HEK293 (cell line): ENCODE measurements around the gene C5orf63.

Experiments used
- IKZF3 ChIP-seq: fragments of 450-650 bp; IDR thresholded peaks from 2 replicates; pipeline ENCODE4 v1.5.0; 2018; ENCODE audit warnings: missing biosample characterization, mild to moderate bottlenecking, missing genetic modification characterization, moderate library complexity
- RBAK ChIP-seq: fragments of 450-650 bp; formaldehyde crosslinking; IDR thresholded peaks from 2 replicates; pipeline ENCODE4 v1.5.1; 2016; ENCODE audit warnings: missing biosample characterization, missing genetic modification characterization
- ZBTB48 ChIP-seq: fragments of 450-650 bp; formaldehyde crosslinking; IDR thresholded peaks from 2 replicates; pipeline ENCODE4 v1.5.1; 2016; ENCODE audit warnings: missing biosample characterization, missing genetic modification characterization
- ZNF335 ChIP-seq: fragments of 450-650 bp; formaldehyde crosslinking; conservative IDR thresholded peaks from 2 replicates; pipeline ENCODE4 v1.5.1; 2016; ENCODE audit warnings: missing biosample characterization, missing genetic modification characterization
- ZNF366 ChIP-seq: fragments of 450-650 bp; formaldehyde crosslinking; conservative IDR thresholded peaks from 2 replicates; pipeline ENCODE4 v1.5.1; 2016; ENCODE audit warnings: missing biosample characterization, missing genetic modification characterization
- ZNF510 ChIP-seq: fragments of 450-650 bp; formaldehyde crosslinking; IDR thresholded peaks from 2 replicates; pipeline ENCODE4 v1.5.1; 2018; ENCODE audit warnings: mild to moderate bottlenecking, missing genetic modification characterization, missing biosample characterization; ENCODE audit not compliant: insufficient replicate concordance
- ZNF558 ChIP-seq: fragments of 450-650 bp; formaldehyde crosslinking; IDR thresholded peaks from 2 replicates; pipeline ENCODE4 v1.5.1; 2016; ENCODE audit warnings: missing biosample characterization, missing genetic modification characterization
- ZNF660 ChIP-seq: fragments of 450-650 bp; IDR thresholded peaks from 2 replicates; pipeline ENCODE4 v1.5.1; 2018; ENCODE audit warnings: missing biosample characterization, mild to moderate bottlenecking, missing genetic modification characterization
- ZNF792 ChIP-seq: fragments of 450-650 bp; formaldehyde crosslinking; IDR thresholded peaks from 2 replicates; pipeline ENCODE4 v1.5.1; 2016; ENCODE audit warnings: missing biosample characterization, missing genetic modification characterization
- TF ChIP-seq, protein P1 (sequence below): fragments of 450-650 bp; formaldehyde crosslinking; IDR thresholded peaks from 2 replicates; pipeline ENCODE4 v1.5.1; 2017; ENCODE audit warnings: missing biosample characterization, missing genetic modification characterization
- TF ChIP-seq, protein P2 (sequence below): fragments of 450-650 bp; formaldehyde crosslinking; IDR thresholded peaks from 2 replicates; pipeline ENCODE4 v1.5.1; 2016; ENCODE audit warnings: missing biosample characterization, missing genetic modification characterization
- TF ChIP-seq, protein P3 (sequence below): fragments of 450-650 bp; formaldehyde crosslinking; IDR thresholded peaks from 2 replicates; pipeline ENCODE4 v1.5.1; 2017; ENCODE audit warnings: missing biosample characterization, missing genetic modification characterization
- TF ChIP-seq, protein P4 (sequence below): fragments of 450-650 bp; formaldehyde crosslinking; conservative IDR thresholded peaks from 2 replicates; pipeline ENCODE4 v1.5.1; 2016; ENCODE audit warnings: low read depth, missing biosample characterization, missing genetic modification characterization
- TF ChIP-seq, protein P5 (sequence below): fragments of 450-650 bp; IDR thresholded peaks from 2 replicates; pipeline ENCODE4 v1.5.1; 2018; ENCODE audit warnings: missing biosample characterization, missing genetic modification characterization
- TF ChIP-seq, protein P6 (sequence below): fragments of 450-650 bp; formaldehyde crosslinking; IDR thresholded peaks from 2 replicates; pipeline ENCODE4 v1.5.1; 2017; ENCODE audit warnings: missing biosample characterization, missing genetic modification characterization
- TF ChIP-seq, protein P7 (sequence below): fragments of 450-650 bp; formaldehyde crosslinking; IDR thresholded peaks from 2 replicates; pipeline ENCODE4 v1.5.1; 2016; ENCODE audit warnings: missing biosample characterization, missing genetic modification characterization, borderline replicate concordance

C5orf63 gene

DNA sequence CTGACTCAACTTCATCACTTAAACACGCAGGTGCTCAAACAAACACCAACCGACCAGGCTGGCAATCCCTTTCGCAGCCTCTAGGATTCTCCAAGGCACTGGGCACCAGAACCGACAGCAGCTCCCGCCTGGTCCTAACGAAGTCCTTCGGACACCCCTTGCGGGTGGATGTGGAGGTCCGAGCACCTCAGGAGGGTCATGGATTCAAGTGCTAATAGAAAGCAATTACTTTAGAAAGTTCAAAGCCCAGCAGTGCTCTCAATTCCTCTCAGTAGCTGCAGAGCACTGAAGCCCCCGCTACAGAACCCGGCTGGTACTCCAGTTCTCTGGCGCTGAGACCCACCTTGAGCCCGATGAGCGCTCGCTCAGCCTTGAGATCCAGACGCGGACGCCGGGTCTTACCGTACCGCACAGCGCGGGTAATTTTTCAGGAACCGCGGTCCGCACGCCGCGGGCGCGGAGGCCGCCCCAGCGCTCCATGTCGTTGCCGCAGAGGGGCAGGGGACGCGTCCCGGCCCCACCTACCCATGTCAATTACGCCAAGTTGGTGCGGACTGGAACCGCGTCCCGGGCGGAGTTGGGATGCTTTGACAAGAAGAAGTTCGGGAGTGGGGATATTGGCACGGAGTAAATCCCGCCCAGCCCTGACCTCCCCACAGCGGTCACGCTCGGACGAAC, 43.6 kb downstream of the C5orf63 start (continued):
- TF ChIP-seq ZBTB48 (tag by site-specific recombination) (no peak), ZNF335 (peak; percentile 80), ZNF558 (no peak), ZNF366 (tag by site-specific recombination) (no peak), IKZF3 (tag by site-specific recombination) (peak; percentile 38; the same call in 1 of the 2 replicates), ZNF792 (tag by site-specific recombination) (no peak), RBAK (no peak), ZNF660 (tag by site-specific recombination) (peak; percentile 13; the same call in 1 of the 2 replicates), ZNF510 (tag by site-specific recombination) (no peak)
- TF ChIP-seq, protein P1, sequence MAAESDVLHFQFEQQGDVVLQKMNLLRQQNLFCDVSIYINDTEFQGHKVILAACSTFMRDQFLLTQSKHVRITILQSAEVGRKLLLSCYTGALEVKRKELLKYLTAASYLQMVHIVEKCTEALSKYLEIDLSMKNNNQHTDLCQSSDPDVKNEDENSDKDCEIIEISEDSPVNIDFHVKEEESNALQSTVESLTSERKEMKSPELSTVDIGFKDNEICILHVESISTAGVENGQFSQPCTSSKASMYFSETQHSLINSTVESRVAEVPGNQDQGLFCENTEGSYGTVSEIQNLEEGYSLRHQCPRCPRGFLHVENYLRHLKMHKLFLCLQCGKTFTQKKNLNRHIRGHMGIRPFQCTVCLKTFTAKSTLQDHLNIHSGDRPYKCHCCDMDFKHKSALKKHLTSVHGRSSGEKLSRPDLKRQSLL = peak; percentile 71; the same call in 1 of the 2 replicates
- TF ChIP-seq, protein P2, sequence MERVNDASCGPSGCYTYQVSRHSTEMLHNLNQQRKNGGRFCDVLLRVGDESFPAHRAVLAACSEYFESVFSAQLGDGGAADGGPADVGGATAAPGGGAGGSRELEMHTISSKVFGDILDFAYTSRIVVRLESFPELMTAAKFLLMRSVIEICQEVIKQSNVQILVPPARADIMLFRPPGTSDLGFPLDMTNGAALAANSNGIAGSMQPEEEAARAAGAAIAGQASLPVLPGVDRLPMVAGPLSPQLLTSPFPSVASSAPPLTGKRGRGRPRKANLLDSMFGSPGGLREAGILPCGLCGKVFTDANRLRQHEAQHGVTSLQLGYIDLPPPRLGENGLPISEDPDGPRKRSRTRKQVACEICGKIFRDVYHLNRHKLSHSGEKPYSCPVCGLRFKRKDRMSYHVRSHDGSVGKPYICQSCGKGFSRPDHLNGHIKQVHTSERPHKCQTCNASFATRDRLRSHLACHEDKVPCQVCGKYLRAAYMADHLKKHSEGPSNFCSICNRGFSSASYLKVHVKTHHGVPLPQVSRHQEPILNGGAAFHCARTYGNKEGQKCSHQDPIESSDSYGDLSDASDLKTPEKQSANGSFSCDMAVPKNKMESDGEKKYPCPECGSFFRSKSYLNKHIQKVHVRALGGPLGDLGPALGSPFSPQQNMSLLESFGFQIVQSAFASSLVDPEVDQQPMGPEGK (tag by site-specific recombination) = peak; percentile 55
- TF ChIP-seq, protein P3, sequence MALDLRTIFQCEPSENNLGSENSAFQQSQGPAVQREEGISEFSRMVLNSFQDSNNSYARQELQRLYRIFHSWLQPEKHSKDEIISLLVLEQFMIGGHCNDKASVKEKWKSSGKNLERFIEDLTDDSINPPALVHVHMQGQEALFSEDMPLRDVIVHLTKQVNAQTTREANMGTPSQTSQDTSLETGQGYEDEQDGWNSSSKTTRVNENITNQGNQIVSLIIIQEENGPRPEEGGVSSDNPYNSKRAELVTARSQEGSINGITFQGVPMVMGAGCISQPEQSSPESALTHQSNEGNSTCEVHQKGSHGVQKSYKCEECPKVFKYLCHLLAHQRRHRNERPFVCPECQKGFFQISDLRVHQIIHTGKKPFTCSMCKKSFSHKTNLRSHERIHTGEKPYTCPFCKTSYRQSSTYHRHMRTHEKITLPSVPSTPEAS (tag by site-specific recombination) = 0 out of 2 replicates have a peak, but pooled peaks have one; percentile 11
- TF ChIP-seq, protein P4, sequence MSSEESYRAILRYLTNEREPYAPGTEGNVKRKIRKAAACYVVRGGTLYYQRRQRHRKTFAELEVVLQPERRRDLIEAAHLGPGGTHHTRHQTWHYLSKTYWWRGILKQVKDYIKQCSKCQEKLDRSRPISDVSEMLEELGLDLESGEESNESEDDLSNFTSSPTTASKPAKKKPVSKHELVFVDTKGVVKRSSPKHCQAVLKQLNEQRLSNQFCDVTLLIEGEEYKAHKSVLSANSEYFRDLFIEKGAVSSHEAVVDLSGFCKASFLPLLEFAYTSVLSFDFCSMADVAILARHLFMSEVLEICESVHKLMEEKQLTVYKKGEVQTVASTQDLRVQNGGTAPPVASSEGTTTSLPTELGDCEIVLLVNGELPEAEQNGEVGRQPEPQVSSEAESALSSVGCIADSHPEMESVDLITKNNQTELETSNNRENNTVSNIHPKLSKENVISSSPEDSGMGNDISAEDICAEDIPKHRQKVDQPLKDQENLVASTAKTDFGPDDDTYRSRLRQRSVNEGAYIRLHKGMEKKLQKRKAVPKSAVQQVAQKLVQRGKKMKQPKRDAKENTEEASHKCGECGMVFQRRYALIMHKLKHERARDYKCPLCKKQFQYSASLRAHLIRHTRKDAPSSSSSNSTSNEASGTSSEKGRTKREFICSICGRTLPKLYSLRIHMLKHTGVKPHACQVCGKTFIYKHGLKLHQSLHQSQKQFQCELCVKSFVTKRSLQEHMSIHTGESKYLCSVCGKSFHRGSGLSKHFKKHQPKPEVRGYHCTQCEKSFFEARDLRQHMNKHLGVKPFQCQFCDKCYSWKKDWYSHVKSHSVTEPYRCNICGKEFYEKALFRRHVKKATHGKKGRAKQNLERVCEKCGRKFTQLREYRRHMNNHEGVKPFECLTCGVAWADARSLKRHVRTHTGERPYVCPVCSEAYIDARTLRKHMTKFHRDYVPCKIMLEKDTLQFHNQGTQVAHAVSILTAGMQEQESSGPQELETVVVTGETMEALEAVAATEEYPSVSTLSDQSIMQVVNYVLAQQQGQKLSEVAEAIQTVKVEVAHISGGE (tag by site-specific recombination) = no peak
- TF ChIP-seq, protein P5, sequence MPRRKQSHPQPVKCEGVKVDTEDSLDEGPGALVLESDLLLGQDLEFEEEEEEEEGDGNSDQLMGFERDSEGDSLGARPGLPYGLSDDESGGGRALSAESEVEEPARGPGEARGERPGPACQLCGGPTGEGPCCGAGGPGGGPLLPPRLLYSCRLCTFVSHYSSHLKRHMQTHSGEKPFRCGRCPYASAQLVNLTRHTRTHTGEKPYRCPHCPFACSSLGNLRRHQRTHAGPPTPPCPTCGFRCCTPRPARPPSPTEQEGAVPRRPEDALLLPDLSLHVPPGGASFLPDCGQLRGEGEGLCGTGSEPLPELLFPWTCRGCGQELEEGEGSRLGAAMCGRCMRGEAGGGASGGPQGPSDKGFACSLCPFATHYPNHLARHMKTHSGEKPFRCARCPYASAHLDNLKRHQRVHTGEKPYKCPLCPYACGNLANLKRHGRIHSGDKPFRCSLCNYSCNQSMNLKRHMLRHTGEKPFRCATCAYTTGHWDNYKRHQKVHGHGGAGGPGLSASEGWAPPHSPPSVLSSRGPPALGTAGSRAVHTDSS (tag by site-specific recombination) = no peak
- TF ChIP-seq, protein P6, sequence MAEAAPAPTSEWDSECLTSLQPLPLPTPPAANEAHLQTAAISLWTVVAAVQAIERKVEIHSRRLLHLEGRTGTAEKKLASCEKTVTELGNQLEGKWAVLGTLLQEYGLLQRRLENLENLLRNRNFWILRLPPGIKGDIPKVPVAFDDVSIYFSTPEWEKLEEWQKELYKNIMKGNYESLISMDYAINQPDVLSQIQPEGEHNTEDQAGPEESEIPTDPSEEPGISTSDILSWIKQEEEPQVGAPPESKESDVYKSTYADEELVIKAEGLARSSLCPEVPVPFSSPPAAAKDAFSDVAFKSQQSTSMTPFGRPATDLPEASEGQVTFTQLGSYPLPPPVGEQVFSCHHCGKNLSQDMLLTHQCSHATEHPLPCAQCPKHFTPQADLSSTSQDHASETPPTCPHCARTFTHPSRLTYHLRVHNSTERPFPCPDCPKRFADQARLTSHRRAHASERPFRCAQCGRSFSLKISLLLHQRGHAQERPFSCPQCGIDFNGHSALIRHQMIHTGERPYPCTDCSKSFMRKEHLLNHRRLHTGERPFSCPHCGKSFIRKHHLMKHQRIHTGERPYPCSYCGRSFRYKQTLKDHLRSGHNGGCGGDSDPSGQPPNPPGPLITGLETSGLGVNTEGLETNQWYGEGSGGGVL (tag by site-specific recombination) = 0 out of 2 replicates have a peak, but pooled peaks have one; percentile 13
- TF ChIP-seq, protein P7, sequence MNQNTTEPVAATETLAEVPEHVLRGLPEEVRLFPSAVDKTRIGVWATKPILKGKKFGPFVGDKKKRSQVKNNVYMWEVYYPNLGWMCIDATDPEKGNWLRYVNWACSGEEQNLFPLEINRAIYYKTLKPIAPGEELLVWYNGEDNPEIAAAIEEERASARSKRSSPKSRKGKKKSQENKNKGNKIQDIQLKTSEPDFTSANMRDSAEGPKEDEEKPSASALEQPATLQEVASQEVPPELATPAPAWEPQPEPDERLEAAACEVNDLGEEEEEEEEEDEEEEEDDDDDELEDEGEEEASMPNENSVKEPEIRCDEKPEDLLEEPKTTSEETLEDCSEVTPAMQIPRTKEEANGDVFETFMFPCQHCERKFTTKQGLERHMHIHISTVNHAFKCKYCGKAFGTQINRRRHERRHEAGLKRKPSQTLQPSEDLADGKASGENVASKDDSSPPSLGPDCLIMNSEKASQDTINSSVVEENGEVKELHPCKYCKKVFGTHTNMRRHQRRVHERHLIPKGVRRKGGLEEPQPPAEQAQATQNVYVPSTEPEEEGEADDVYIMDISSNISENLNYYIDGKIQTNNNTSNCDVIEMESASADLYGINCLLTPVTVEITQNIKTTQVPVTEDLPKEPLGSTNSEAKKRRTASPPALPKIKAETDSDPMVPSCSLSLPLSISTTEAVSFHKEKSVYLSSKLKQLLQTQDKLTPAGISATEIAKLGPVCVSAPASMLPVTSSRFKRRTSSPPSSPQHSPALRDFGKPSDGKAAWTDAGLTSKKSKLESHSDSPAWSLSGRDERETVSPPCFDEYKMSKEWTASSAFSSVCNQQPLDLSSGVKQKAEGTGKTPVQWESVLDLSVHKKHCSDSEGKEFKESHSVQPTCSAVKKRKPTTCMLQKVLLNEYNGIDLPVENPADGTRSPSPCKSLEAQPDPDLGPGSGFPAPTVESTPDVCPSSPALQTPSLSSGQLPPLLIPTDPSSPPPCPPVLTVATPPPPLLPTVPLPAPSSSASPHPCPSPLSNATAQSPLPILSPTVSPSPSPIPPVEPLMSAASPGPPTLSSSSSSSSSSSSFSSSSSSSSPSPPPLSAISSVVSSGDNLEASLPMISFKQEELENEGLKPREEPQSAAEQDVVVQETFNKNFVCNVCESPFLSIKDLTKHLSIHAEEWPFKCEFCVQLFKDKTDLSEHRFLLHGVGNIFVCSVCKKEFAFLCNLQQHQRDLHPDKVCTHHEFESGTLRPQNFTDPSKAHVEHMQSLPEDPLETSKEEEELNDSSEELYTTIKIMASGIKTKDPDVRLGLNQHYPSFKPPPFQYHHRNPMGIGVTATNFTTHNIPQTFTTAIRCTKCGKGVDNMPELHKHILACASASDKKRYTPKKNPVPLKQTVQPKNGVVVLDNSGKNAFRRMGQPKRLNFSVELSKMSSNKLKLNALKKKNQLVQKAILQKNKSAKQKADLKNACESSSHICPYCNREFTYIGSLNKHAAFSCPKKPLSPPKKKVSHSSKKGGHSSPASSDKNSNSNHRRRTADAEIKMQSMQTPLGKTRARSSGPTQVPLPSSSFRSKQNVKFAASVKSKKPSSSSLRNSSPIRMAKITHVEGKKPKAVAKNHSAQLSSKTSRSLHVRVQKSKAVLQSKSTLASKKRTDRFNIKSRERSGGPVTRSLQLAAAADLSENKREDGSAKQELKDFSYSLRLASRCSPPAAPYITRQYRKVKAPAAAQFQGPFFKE (tag by site-specific recombination) = 0 out of 2 replicates have a peak, but pooled peaks have one; percentile 27
- TF ChIP-seq, all 188 proteins: peak for 12
